Mucosa of gallbladder (tissue), 1 donor: ENCODE data around the gene PTPN6. TPM values are rescaled to one million over a fixed set of nuclear protein-coding genes. Genes with fewer than 3 reads are reported as not detected.

Experiments used
- DNase-seq: peaks from one replicate; pipeline ENCODE4 v3.0.0-alpha.2; 2020; ENCODE audit warnings: low spot score
- total RNA-seq: library from RNA; stranded (reverse); gene quantifications from one replicate; pipeline ENCODE4 v1.2.1, GENCODE V29; 2021
- donor health status: DM: no; HTN: no; CAD: no.

Gene PTPN6
- total RNA-seq, 1 donor from 2014 or later: 66.4 TPM

- no peak for DNase-seq
These were observed 58.4 kb downstream of the PTPN6 start for GRCh38 chr12:7009512-7009911.

Other genes with a start within 250 kb of the PTPN6 start
- 61.4 TPM for gene COPS7A, start 227.3 kb upstream of the PTPN6 start, total RNA-seq
- 175 TPM for gene MLF2, start 198.2 kb upstream of the PTPN6 start, total RNA-seq
- 293 TPM for gene PTMS, start 185.0 kb upstream of the PTPN6 start, total RNA-seq
- gene LAG3, start 178.8 kb upstream of the PTPN6 start, total RNA-seq: 1.4 TPM
- 32.1 TPM for gene CD4, start 161.8 kb upstream of the PTPN6 start, total RNA-seq
- 12.3 TPM for gene GPR162, start 129.5 kb upstream of the PTPN6 start, total RNA-seq
- 28.1 TPM for gene P3H3, start 122.9 kb upstream of the PTPN6 start, total RNA-seq
- 3.3 TPM for gene GNB3, start 110.4 kb upstream of the PTPN6 start, total RNA-seq
- 2.2 TPM for gene CDCA3, start 100.1 kb upstream of the PTPN6 start, total RNA-seq
- gene USP5, start 99.2 kb upstream of the PTPN6 start, total RNA-seq: 98.4 TPM
- 610 TPM for gene TPI1, start 83.8 kb upstream of the PTPN6 start, total RNA-seq
- gene SPSB2, start 78.1 kb upstream of the PTPN6 start, total RNA-seq: 33.7 TPM
- 13.1 TPM for gene LRRC23, start 46.5 kb upstream of the PTPN6 start, total RNA-seq
- 30.5 TPM for gene ENO2, start 36.8 kb upstream of the PTPN6 start, total RNA-seq
- gene ATN1, start 23.4 kb upstream of the PTPN6 start, total RNA-seq: 153 TPM
- gene RNU7-1, start 7.5 kb upstream of the PTPN6 start, total RNA-seq: not detected
- gene C12orf57, start 7.3 kb upstream of the PTPN6 start, total RNA-seq: 265 TPM
- gene PHB2, start 19.3 kb downstream of the PTPN6 start, total RNA-seq: 141 TPM
- 31.8 TPM for gene EMG1, start 19.6 kb downstream of the PTPN6 start, total RNA-seq
- gene LPCAT3, start 67.1 kb downstream of the PTPN6 start, total RNA-seq: 26.6 TPM
- 319 TPM for gene C1S, start 109.4 kb downstream of the PTPN6 start, total RNA-seq
- gene C1R, start 141.1 kb downstream of the PTPN6 start, total RNA-seq: 303 TPM
- 49.6 TPM for gene C1RL, start 157.9 kb downstream of the PTPN6 start, total RNA-seq
- gene RBP5, start 177.5 kb downstream of the PTPN6 start, total RNA-seq: 7.1 TPM
- gene CLSTN3, start 179.0 kb downstream of the PTPN6 start, total RNA-seq: 40.6 TPM
- gene PEX5, start 238.3 kb downstream of the PTPN6 start, total RNA-seq: 53.7 TPM